ENCODE data around the gene CTBS.

GRCh38 chr1:84598846-84599741 is 24.9 kb upstream of the CTBS start:
- no peak for TF ChIP-seq CTCF (conservative IDR thresholded peaks at IDR 0.05; ENCODE audit: low read length)
- TF ChIP-seq EZH2phosphoT487 (IDR thresholded peaks at IDR 0.05; ENCODE audit: borderline replicate concordance): no peak

Measured in Loucy (cell line).